Stimulated activated CD8-positive, alpha-beta memory T cell treated with anti-CD3 and anti-CD28 coated beads, Interleukin-7, amount 100 ng/mL, for 48 hours (primary cell): ENCODE results near the gene ELF4.

Experiments
- DNase-seq, 2 donors: peaks; one replicate each; pipeline ENCODE4 v3.0.0-alpha.2; 2020; ENCODE audit warnings: low read depth in 1 of 2; ENCODE audit errors: extremely low read depth in 1 of 2

Gene ELF4

GRCh38 chrX:130053236-130053635 is 57.1 kb downstream of the ELF4 start:
- no peak for DNase-seq

- DNase-seq, result no peak
Observed at GRCh38 chrX:130051176-130051845, 59.0 kb downstream of the ELF4 start.

DNA sequence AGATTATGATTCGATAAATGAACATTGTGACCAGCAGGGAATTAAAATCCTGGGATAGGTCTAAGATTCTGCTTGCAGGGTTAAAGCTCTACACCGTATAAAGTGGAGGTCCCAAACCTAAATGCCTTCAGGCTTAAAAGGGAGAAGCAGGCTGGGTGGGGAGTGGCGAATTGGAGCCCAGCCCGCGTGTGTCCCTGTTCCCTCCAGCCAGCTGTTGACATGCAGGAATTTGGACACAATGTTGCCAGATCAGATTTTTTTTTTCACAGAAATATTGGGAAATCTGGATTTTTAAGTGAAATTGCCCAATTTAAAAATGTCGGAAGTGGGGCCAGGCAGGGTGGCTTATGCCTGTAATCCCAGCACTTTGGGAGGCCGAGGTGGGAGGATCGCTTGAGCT is 60.5 kb downstream of the ELF4 start:
- DNase-seq, result no peak

DNA sequence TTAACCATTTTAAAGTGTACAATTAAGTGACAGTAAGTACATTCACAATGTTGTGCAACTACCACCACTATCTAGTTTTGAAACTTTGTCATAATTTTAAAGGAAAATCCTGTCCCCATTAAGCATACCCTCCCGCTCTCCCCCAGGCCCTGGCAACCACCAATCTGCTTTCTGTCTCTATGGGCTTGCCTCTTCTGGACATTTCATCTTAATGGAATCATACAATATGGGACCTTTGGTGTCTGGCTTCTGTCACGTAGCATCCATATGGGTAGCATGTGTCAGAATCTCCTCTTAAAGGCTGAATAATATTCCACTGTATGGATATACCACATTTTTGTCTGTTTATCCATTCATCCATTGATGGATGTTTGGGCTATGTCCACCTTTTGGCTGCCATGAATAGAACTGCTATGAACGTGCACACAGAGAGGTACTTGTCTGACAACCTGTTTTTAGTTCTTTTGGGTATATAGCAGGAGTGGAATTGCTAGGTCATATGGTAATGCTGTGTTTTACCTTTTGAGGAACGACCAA is 61.5 kb downstream of the ELF4 start:
- no peak for DNase-seq

DNA sequence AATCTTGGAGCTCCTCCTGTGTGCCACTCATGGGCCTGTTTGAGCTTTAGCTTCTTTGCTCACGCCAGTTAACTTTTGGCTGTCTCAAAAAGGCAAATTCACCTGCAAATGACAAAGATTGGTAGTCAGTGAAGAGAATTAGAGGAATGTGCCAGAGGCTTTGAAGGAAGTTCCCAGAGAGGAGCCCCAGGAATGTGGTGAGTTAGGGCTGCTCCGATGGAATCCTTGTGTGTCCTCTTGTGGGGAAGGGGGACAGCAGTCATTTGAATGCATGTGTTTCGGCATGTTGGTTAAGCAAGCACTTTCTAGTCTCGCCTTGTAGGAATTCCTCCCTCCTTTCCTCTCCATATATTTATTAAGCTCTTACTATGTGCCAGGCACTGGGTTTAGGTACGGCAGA is 62.9 kb downstream of the ELF4 start:
- no peak for DNase-seq

GRCh38 chrX:130039847-130040246 is 70.5 kb downstream of the ELF4 start:
- no peak for DNase-seq

GRCh38 chrX:130034178-130034577 is 76.1 kb downstream of the ELF4 start:
- DNase-seq, result no peak

GRCh38 chrX:130032552-130032951 is 77.7 kb downstream of the ELF4 start:
- no peak for DNase-seq

GRCh38 chrX:130030826-130031225 is 79.5 kb downstream of the ELF4 start:
- DNase-seq, result no peak

GRCh38 chrX:130028196-130028595 is 82.1 kb downstream of the ELF4 start:
- DNase-seq, result peak; percentile 9 to 11

DNA sequence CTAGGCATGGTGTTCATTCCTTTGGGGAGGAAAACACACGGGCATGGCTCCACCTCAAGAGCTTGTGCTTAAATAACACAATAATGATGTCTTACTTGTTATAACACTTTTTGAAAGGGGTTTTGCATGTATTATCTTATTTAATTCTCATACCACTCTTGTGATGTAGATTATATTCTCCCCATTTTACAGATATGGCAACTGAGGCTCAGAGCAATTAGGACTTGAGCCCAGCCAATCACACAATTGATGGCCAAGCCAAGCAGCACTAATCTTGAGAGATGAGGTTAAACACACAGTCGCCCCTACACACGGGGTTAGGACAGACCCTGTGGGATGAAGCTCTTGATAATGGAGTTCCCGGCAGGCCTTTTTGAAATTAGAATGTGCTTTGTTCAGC is 82.7 kb downstream of the ELF4 start:
- no peak for DNase-seq

DNA sequence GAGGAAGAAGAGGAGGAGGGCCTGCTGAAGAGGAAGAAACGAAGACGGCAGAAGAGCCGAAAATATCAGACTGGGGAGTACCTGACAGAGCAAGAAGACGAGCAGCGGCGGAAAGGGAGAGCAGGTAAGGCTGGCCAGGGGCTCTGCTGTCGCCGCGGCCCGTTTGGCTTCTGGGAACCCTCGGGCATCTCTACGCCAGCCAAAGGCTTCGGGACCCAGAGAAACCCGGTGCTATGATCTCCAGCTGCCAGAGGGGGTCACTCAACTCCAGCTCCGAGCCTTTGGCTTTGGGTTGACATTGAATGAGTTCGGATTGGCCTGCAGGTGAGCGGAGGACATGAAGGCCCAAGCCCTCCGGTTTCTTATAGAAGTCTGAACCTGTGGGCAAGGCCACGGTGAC is 85.0 kb downstream of the ELF4 start:
- DNase-seq, result no peak

- DNase-seq, result peak; percentile 23 to 73
Observed at GRCh38 chrX:130024127-130024526, 86.2 kb downstream of the ELF4 start.

DNA sequence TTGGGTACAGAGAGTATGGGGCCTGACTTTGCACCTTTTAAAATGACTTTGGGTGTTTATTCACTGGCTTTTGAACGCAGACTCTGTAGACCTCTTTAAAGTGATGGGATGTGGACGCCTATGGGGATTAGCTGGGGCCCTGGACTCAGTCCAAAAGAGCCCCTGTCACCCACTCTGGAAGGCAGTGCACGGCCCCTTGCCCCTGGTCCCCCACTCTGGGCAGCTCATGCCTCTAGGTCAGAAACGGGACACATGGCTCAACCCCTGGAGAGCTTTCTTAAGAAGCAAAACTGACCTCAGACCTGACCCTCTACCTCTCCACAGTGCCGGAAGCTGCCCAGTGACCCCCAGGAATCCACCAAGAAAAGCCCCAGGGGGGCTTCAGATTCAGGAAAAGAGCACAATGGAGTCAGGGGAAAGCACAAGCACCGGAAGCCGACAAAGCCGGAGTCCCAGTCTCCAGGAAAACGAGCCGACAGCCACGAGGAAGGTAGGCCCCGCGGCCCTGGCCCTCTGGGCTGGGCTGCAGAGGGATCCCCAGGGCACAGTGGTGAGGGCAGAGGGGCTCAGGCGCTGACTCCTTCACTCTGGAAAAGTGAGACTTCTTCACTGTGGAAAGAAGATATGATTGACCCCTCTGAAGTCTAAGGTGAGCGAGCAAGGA is 89.5 kb downstream of the ELF4 start:
- no peak for DNase-seq

GRCh38 chrX:130018143-130018542 is 92.2 kb downstream of the ELF4 start:
- DNase-seq, result no peak

- no peak for DNase-seq
Observed at GRCh38 chrX:130015181-130015580, 95.1 kb downstream of the ELF4 start.
